HG02885 (cell line): ENCODE measurements around the gene BRICD5.
"Not testable (repeated sequence)": the region's sequence is repeated elsewhere in the genome, so short reads cannot be mapped to it uniquely, and the experiment has no call there.

Experiments
- ATAC-seq: cut with Tn5 transposase; IDR thresholded peaks from one replicate; pipeline ENCODE4 v1.9.1; 2021; ENCODE audit warnings: mild to moderate bottlenecking; ENCODE audit not compliant: unreplicated experiment, poor library complexity

BRICD5 gene

GRCh38 chr16:2210386-2211365 lies at the start of gene BRICD5:
Gene BRICD5, minus strand, starts transcription at chr16:2210863. Its CDS starts 30 bp downstream, at chr16:2210833.
- no peak for ATAC-seq

GRCh38 chr16:2260250-2260649 lies 49.6 kb upstream of the BRICD5 start:
- ATAC-seq, result no peak

- ATAC-seq, result not testable (repeated sequence)
Measured at GRCh38 chr16:2258530-2258929, 47.9 kb upstream of the BRICD5 start.

- ATAC-seq, result no peak
Measured at GRCh38 chr16:2257726-2258125, 47.1 kb upstream of the BRICD5 start.

- ATAC-seq, result no peak
Measured at GRCh38 chr16:2256531-2257140, 46.0 kb upstream of the BRICD5 start.

GRCh38 chr16:2253293-2253692 lies 42.6 kb upstream of the BRICD5 start:
- ATAC-seq, result no peak

GRCh38 chr16:2252806-2253148 lies 42.1 kb upstream of the BRICD5 start:
- ATAC-seq, result no peak

- peak; percentile 88 for ATAC-seq
Measured at GRCh38 chr16:2251296-2252111, 40.8 kb upstream of the BRICD5 start, which contains the start of gene ECI1. Gene ECI1, minus strand, starts transcription at chr16:2251587. Its CDS starts 21 bp downstream, at chr16:2251566.

- ATAC-seq, result no peak
Measured at GRCh38 chr16:2250652-2251295, 40.1 kb upstream of the BRICD5 start.

GRCh38 chr16:2246301-2246885 lies 35.7 kb upstream of the BRICD5 start:
- no peak for ATAC-seq

GRCh38 chr16:2244926-2245795 lies 34.5 kb upstream of the BRICD5 start:
- no peak for ATAC-seq

- ATAC-seq, result no peak
Measured at GRCh38 chr16:2244301-2244700, 33.6 kb upstream of the BRICD5 start.

GRCh38 chr16:2243781-2244180 lies 33.1 kb upstream of the BRICD5 start:
- no peak for ATAC-seq

GRCh38 chr16:2243031-2243528 lies 32.4 kb upstream of the BRICD5 start:
- ATAC-seq, result no peak

GRCh38 chr16:2242598-2242997 lies 31.9 kb upstream of the BRICD5 start:
- no peak for ATAC-seq

GRCh38 chr16:2240331-2240730 lies 29.7 kb upstream of the BRICD5 start:
- ATAC-seq, result not testable (repeated sequence)

GRCh38 chr16:2238838-2239675 lies 28.4 kb upstream of the BRICD5 start:
- no peak for ATAC-seq
